ENCODE results near the gene RREB1.

DNA sequence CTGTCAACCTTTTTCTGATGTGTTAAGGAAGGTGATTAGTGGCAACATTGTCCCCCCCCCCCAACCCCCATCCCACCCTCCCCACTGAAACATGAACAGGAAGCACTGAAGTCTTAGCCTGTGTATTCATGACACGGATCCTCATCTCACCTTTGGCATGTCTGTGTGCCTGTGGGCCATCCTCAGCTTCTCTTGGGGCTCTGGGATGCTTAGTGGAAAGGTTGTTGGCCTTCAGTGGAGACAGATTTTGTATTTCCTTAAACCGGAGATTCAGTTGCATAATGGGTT is 93.6 kb downstream of the RREB1 start:
- no peak for TF ChIP-seq CTCF (IDR thresholded peaks at IDR 0.05)
- TF ChIP-seq POLR2A (IDR thresholded peaks at IDR 0.05), result no peak

Measured in testis (tissue), 2 donors.